GM12875 (cell line): ENCODE measurements around the gene ARHGAP32.

Experiments used
- H3K4me3 ChIP-seq: one replicate; pipeline ENCODE4 v1.5.1; 2011; ENCODE audit warnings: low read depth, low read length, control low read depth
- TF ChIP-seq, protein P1 (sequence below): IDR thresholded peaks from 2 replicates; pipeline ENCODE4 v1.5.1; 2011; ENCODE audit warnings: low read depth, mild to moderate bottlenecking, control low read depth, inconsistent platforms, low read length, moderate library complexity, borderline replicate concordance; ENCODE audit not compliant: insufficient read depth

ARHGAP32 gene

DNA sequence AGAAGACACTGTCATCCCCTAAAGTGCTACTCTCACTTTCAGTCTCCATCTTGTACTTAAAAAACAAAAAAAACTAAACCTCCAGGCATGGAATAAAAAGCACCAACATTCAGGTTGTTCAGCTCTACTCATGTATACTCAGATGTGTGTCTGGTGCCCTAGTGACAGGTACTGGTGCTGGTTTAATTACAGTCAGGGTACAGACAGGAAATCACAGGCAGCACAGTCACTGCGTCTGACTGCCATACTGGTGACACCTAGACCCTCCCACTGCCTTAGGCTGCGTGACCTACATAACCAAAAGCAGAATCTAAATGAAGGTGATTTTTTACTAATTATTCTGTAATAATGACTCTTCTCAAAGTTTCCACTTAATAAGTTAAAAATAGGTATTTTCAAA is at the start of gene ARHGAP32:
ARHGAP32 (minus strand) TSS at position 176 of the 400 bp plus-strand sequence; CDS start at position 49, 127 bp downstream.
- TF ChIP-seq, protein P1, sequence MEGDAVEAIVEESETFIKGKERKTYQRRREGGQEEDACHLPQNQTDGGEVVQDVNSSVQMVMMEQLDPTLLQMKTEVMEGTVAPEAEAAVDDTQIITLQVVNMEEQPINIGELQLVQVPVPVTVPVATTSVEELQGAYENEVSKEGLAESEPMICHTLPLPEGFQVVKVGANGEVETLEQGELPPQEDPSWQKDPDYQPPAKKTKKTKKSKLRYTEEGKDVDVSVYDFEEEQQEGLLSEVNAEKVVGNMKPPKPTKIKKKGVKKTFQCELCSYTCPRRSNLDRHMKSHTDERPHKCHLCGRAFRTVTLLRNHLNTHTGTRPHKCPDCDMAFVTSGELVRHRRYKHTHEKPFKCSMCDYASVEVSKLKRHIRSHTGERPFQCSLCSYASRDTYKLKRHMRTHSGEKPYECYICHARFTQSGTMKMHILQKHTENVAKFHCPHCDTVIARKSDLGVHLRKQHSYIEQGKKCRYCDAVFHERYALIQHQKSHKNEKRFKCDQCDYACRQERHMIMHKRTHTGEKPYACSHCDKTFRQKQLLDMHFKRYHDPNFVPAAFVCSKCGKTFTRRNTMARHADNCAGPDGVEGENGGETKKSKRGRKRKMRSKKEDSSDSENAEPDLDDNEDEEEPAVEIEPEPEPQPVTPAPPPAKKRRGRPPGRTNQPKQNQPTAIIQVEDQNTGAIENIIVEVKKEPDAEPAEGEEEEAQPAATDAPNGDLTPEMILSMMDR = no peak
- H3K4me3 ChIP-seq = no peak within 1 kb of the TSS

DNA sequence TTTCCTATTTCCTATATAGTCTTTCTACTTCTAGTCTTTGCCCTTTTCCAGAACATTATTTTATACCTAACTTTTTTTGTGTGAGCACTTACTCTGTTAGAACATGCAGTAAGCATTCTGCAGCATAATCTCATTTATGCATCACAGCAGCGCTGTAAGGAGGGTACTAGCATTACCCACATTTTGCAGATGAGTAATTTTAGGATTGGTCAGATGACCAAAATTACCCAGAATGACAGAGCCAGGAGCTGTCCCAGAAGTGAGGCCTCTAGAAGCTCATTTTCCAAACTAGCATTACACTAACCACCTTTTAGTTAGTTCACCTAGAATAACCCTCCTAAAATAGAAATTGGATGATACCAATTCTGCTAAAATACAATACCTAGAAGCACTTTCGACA is 47.1 kb upstream of the ARHGAP32 start:
- no peak overlapping the region for H3K4me3 ChIP-seq
- TF ChIP-seq, protein P1 = no peak

DNA sequence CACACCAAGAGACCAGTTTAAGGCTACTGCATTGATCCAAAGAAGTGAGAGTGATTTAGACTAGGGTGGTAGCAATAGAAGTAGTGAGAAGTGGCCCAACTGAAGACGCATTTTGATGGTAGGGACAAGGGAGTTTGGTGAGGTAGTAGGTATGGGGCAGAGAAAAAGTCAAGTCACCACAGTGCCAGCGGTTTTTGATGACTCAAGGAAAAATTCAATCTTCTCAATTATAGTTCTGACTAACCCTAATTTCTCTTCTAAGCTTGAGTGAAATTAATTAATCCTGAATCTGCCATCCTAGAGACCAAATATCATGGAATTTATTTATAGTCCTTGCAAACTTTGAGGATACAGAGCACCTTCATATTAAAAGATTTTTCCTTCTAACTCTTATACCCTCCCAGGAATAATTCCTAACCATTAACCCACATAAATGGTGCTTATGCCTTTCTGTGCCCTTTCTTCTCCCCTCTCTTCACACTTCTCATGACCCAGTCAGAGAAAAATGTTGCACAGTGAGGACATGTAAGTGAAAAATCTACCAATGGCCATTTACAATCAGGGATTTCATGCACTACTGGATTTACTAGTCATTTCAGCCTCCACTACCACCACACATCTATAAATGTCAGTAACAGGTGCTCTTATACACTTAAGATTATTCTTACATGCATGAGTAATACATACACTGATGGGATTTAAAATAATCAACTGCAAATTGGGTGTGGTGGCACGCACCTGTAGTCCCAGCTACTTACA is 45.9 kb upstream of the ARHGAP32 start:
- TF ChIP-seq, protein P1 = no peak

DNA sequence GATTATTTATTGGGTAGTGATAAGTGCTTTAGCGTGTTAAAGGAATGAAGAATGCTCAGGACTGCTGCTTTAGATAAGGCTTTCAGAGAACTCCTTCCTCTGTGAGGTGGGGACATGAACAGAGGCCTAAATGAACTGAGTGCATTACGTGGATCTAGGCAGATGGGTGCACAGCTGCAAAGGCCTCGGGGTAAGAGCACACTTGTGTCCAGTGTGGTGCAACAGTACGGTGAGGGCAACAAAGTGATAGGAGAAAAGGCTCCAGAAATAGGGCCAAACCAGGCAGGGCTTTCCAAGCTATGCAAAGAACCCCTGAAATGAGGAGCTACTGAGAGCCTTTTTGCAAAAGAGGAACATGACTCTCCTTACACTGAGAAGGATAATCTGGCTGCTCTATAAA is 45.3 kb upstream of the ARHGAP32 start:
- TF ChIP-seq, protein P1 = no peak
- H3K4me3 ChIP-seq = no peak overlapping the region

More for the DNA sequence above, 45.9 kb upstream of the ARHGAP32 start:
- no peak overlapping the region for H3K4me3 ChIP-seq

DNA sequence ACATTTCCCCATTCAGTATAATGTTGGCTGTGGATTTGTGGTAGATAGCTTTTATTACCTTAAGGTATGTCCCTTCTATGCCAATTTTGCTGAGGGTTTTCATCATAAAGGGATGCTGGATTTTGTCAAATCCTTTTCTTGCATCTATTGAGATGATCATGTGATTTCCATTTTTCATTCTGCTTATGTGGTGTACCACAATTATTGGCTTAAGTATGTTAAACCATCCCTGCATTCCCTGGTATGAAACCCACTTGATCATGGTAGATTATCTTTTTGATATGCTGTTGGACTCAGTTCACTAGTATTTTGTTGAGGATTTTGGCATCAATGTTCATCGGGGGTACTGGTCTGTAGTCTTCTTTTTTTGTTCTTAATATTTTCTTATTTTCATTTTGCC is 44.7 kb upstream of the ARHGAP32 start:
- TF ChIP-seq, protein P1 = no peak
- no peak overlapping the region for H3K4me3 ChIP-seq

DNA sequence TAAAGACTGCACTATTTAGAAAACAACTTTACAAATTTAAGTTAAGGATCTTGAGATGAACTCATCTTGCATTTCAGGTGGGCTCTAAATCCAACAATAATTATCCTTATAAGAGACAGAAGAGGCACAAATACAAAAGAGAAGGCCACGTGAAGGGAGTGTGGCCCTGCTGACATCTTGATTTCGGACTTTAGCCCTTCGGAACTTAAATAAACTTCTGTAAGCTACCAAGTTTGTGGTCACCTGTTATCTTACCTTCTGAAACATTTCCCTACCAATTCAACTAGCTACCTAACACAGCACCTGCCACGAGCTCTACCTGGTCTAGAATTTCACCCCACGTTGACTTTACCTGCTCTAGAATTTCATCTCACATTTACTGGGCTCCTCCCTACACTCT is 42.9 kb upstream of the ARHGAP32 start:
- no peak overlapping the region for H3K4me3 ChIP-seq
- TF ChIP-seq, protein P1 = no peak

DNA sequence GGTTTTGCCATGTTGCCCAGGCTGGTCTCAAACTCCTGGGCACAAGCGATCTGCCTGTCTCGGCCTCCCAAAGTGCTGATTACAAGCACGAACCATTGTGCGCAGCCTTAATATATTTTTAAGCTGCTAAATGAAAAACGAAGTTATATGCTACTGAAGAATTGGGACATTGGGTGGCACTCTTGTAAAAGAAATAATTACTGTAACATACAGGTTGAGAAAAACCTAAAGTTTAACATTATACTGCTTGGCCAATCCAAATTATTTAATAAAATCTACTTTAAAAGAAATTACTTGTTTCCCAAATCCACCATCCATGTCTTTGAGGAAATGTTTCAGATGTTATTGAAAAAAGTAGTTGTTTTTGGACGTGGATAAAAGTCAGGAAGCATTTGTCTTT is 37.9 kb upstream of the ARHGAP32 start:
- no peak overlapping the region for H3K4me3 ChIP-seq
- TF ChIP-seq, protein P1 = no peak
